DMS153 treated with DMSO at 0.1 percent for 48 hours (cell line): Measurements from ENCODE around the gene CD79B.

Source experiments
- DNase-seq: peaks from one replicate; lab custom pipeline; 2025; ENCODE audit not compliant: unreplicated experiment; lab: John Stamatoyannopoulos, UW

Gene CD79B

DNA sequence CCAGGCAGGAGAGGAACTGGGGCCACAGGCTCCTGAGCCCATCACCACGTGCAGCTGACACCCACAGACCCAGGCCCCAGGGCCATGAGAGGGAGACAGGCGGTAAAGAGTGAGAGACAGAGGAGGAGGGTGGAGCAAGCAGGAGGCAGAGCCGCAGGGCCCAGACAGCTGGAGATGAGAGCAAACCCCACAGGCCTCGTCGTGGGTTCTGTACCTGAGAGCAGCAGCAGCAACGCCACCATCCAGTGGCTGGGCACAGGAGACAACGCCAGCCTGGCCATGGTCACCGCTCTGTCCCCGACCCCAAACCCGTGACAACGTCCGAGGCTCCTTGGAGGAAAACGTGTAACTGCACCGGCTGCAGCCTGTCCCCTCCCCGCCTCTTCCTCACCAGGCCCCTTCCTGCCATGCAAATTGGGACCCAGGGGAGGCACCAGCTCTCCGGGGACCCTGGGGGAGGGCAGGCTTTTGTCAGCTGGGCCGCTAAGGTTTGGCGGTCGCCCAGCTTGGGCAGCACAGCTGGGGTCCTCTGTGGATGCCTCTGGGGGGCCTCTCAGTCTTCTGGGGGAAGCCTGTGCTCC, at the start of gene CD79B:
CD79B (minus strand) TSS at position 351 of the 581 bp plus-strand sequence; CDS start at position 281, 70 bp downstream.
- DNase-seq, result no peak

DNA sequence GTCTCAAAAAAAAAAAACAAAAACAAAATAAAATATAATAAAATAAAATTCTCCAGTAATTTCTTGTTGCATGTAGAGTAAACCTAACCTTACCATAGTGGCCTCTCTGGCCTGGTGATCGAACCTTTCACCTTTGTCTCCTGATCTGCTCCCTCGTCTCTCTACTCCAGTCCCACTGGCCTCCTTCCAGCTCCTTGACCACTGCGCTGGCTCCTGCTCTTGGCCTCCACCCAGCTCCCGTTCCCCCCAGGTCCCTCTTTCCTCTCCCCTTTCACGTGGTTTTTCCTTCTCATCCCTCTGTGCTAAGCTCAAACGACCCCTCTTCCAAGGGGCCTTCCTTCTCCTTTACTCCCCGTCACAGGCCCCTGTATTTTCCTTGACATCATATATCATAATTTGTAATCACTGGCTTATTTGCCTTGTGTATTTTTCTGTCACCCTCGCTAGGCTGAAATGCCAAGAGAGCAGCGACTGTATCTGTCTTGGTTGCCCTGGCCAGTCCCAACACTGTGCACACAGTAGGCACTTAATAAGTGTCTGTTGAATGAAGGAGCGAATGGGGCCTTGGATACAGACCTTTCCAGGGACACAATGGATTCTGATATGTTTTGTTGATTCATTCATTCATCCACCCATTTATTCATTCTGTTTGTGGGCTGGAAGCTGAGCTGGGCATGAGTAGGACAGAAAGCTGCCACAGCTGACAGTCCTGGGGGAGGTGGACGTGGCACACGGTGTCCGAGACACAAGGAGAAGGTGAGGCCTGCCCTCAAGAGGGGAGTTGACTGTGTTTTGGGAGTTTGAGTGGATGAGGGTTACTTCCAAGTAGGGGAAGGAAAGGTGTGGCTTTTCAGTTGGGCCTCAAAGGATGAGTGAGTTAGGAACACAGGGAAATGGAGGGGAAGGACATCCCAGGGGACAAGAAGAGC, 46.4 kb upstream of the CD79B start:
- no peak for DNase-seq

DNA sequence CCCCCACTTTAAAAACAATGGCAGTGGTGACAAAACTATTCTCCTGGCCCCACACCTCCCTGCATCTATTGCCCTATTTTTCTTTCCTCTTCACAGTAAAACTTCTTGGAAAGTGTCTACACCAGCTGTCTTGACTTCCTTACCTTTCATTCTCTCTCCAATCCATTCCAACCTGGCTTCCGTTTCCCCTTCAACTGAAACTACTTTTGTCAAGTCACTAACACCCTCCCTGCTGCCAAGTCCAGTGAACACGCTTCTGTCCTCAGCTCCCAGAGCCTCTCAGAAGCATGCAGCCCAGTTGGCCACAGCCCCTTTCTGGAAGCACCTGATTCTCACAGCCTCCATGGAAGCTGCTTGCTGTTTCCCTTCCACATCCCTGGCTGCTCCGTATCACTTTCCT, 44.6 kb upstream of the CD79B start:
- DNase-seq, result no peak

DNA sequence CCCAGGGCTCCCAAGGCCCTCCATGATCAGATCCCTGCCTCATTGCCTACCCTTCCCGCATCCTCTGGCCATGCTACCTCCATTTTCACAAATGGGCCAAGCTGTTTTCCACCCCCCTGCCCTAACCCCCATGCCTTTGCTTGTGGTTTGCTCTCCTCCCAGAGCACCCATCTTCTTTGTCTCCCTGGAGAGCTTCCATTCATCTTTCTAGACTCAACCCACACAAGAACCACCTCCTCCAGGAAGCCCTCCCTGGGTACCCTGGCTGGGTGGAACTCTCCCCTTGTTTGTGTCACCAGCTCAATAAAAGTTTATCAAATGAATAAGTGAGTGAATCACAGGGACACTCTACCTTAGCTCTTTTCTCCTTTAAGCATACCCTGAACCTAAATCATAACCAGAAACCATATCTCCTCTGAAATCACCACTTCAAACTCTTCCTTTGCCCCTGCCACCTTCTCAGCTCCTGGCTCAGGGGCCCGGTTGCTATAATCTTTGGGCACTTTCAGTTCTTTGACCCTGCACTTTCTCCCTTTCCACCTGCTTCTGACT, 43.5 kb upstream of the CD79B start:
- no peak for DNase-seq

DNA sequence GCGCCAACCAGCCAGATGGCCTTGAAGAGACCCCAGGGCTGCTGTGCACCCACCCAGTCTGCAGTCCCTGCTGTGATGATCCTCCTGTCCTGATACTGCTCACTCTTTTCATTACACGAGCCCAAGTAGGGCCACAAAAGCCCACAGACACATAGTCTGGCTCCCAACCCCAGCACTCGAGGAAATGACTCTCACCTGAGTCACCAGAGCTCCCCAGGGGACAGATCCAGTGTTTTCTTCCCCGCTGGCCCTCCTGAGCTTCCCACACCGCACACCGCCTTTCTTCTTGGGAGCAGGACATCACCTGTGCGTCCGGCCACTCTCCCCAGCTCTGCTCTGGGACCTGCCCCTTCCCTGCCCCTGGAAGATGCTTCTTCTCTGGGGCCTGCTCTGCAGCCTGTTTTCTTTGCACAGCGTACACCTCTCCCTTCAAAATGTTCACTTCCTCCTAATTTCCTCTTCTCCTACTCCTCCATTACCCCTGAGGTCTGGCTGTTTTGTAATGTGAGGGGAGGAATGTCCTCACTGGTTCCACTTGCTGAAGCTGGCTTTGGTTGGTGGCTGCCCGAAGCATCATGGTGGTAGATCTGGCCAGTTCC, 42.6 kb upstream of the CD79B start:
- DNase-seq, result no peak

DNA sequence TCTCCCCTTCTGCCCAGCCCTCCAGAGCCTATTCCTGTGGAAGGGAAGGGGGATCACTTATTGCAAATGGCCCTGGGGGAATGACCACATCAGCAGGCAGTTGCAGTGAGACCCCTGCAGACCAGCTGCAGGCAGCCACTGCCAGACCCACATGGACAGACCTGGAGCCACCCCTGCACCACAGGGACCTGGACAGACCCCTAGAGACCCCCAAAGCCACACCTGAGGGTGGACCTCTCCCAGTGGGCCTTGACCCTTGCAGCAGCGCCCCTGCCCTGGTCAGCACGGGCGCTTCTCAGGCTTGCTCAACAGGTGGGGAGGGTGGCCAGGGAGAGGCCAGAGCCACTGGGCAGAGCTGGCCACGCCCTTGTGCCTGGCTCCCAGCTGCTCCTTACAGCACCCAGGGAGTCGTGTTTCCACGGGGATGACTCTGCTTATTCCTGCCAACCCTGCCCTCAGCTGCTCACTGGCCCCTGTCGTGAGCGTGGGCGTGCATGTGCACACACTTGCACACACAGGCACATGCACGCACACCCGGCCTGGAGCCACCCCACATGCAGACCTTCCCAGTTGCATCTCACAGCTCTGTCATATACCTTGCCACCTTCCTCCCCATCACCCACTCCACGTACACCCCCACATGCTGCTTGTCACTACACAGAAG, 41.9 kb upstream of the CD79B start:
- peak; percentile 2 for DNase-seq

DNA sequence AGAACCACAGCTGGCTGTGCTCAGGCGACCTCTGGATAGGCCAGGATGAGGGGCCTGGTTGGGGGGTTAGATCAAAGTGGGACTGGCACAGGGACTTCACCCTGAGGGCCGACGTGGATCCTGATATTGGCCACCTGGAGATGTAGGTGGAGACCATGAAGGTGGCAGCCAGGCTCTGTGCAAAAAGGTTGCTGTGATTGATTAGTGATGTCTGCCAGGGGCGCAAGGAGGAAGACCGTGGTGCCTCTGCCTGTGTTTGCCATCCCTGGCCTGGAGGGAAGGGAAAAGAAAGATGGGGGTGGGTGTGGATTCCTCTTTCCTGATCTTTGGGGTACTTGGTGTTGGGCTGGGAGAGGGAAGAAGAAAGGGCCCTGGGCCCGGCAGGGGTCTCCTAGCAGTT, 41.1 kb upstream of the CD79B start:
- no peak for DNase-seq

DNA sequence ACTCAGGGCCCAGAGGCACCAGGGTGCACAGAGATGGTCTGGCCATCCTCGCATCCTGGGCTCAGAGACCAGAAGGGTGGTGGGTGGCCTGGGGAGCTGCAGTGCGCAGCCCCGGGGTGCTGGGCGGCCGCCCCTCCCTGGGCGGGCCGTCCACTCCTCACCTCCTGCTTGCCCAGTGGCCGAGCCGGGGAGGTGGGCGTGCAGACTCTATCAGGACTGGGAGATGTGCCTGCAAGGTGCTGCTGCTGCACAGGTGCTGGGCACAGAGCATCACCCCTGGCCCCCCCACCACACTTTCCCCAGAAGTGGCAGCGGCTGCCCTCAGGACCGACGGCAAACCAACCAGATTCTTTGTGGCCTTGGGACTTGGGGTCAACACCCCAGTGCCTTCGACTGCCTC, 40.7 kb upstream of the CD79B start, which contains the start of gene SCN4A:
SCN4A (minus strand) TSS at position 123 of the 400 bp plus-strand sequence; CDS start at position 46, 77 bp downstream.
- DNase-seq, result no peak

DNA sequence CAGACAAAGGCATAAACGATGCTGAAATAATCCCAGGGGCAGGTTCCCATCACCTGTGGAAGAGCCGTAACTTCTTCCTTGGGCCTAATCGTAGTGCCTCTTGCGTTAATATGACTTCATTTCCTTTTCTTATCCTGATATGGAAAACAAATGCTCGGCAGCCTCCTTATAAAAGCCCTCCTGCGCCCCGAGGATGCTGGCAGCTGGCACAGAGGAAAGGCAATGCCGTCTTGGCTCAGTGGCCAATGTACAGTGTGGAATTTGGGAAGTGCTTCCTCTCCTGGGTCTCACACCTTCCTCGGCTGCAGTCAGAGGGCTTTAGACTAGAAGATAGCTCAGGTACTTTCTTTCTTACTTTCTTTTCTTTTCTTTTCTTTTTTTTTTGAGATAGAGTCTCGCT, 37.1 kb upstream of the CD79B start:
- DNase-seq, result no peak

DNA sequence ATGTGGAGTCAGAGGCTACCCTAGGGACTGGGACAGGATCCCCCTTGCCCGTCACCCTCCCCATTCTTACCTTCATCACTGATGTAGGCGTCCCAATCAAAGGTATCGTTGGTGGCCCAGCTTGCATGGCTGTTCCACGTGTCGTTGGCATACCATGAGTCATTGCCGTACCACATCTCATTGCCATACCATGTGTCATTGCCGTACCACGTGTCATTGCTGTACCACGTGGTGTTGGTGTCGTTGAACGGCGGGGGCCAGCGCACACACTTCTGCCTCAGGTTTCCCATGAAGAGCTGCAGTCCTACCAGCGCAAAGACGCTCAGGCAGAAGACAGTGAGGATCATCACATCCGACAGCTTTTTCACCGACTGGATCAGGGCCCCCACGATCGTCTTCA, 35.8 kb upstream of the CD79B start:
- DNase-seq, result no peak

DNA sequence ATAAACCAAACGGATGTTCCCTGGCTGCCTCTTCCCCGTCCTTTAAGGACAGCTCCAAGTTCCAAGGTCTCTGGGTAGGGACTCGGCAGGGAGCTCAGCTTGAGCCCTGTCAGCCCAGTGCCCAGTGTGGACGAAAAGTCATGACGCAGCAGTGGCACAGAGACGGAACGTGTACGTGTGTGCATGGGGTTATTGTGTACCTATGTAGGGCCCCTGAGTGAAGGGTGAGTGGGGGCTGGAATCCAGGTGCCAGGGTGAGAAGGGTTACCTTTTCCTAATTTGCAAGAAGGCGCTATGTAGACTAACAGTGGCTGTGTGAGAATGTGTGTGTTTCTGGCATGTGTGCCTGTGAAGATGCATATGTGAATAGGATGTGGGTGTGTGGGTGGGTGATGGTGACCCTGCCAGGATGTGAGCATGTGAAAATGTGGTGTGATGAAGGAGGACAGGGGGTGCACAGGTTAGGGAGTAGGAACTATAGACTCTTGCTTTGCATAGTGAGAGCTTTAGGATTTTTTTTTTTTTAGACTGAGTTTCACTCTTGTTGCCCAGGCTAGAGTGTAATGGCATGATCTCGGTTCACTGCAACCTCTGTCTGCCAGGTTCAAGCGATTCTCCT, 34.6 kb upstream of the CD79B start:
- no peak for DNase-seq

DNA sequence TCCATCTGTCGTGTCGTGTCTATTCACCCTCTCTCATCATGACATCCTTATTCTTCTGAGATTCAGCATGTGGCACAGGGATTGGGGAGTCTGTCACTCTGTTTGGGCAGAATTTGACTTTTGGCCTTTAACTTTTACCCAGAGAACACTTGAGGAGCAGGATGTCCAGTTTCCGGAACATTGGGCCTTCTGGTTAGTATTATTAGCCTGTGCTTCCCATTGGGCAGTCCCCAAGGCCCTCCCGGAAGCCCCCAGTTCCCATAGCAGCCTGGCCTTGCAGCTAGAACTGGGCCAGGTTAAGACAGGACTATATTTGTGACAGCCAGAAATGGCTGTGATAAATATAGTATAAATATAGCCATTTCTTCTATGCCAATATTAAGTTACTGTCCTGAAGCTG, 31.0 kb upstream of the CD79B start:
- no peak for DNase-seq

DNA sequence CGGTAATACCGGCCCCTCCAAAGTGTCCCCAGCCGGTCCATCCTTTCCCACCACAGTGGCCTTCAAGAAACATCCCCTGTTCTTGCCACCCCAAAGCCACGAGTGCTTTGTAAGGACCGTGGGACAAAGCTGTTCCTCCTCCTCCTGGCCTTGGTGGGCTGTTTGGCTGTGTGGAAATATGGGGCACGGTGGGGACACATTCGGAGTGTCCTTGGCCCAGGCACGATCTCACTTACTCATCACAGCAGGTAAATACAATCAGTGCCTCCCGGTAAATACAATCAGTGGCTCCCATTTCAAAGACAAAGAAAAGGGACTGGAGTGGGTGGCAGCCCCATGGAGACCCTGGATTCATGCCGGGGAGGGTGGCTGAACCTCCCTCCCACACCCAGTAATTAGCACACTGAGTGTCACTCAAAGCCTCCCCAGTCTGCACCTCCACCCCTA, 30.2 kb upstream of the CD79B start:
- no peak for DNase-seq

DNA sequence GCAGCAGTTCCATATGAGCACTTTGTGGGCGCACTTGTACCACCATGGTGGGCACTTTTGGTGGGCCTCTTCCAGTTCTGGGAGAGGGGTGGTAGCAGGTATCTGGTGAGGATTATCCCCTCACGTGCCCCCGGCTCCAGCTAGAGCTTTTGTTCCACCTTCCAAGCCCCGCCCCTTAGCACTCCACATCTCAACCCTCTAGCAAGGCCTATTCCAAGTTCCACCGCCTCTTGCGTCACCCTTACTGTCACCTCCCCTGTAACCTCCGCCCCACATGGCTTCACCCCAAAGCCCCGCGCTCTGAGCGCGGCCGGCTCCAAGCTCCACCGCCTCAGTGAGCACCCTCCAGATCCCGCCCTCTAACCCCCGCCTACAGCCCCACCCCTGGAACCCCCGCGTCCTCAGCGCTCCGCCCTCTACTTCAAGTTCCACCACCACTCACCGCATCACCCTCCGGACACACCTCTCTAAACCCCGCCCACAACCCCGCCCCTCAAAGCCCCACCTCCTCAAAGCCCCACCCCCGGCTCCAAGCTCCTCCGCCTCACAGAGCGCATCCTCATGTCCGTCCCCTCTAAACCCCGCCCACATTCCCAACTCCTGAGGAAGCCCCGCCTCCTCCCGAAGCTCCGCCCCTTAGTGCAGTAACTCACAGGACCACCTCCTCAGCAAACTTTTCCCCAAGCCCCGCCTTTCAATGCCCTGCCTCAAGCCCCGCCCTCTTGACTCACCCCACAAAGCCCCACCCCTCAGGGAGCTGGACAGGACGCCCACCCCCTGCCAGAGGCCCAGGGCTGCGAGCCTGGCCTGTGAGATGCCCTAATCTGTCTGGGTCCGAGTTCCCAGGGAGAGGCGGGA, 29.5 kb upstream of the CD79B start:
- DNase-seq, result no peak

DNA sequence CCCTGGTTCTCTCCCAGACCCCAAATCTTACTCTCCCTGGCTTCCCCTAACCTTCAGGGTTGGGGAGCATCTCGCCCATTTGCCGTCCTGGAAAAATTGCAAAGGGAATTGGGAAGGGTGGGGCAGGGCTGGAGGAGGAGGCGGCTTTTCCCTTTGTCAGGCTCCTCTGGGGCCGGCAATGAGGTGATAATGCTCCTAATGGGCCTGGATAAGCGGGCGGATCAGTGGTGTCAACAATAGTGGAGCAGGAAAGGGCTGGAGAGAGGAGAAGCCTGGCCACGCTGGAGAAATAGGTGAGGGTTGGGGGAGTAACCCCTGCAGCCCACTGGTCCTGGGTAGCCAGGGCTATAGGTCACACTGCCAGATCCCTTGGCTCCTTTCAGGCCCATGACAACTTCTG, 28.3 kb upstream of the CD79B start:
- DNase-seq, result no peak

DNA sequence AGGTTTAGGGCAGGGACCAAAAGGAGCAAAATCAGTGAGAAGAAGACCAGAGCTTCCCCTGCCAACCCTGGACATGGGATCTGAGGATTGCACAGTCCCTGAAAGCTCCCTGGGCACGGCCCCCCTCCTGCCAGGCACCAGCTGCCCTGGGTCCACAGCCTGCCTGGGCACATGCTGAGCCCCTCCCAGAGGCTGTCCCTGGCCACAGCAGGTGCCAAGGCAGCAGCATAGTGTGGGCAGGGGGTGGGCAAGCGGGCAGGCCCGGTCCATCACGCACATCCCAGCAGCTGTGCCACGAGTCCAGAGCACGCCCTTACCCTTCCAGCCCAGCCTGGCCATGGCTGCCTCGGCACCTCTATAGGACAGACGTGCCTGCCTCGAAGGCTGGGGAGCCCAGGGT, 27.9 kb upstream of the CD79B start:
- no peak for DNase-seq

DNA sequence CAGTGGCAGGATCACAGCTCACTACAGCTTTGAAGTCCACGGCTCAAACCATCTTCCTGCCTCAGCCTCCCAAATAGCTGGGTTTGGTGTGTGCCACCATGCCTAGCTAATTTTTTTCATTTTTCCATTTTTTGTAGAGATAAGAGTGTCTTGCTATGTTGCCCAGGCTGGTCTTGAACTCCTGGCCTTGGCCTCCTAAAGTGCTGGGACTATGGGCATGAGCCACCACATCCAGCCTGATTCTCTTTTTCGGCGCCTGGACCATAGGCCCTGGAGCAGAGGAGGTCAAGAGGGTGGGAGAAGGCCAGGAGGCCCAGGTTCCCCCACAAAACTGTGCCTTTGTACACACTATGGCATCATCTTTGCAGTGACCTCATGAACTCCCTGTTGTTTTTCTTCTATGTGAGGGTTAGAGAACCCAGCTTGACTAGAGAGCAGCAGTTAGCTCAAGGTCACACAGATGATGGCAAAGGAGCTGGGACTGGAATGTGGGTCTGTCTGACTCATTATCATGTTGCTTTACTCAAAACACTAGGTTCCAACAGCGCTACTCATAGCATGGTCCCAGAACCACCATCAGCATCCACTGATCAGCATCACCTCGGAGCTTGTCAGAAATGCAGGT, 24.3 kb upstream of the CD79B start:
- no peak for DNase-seq

DNA sequence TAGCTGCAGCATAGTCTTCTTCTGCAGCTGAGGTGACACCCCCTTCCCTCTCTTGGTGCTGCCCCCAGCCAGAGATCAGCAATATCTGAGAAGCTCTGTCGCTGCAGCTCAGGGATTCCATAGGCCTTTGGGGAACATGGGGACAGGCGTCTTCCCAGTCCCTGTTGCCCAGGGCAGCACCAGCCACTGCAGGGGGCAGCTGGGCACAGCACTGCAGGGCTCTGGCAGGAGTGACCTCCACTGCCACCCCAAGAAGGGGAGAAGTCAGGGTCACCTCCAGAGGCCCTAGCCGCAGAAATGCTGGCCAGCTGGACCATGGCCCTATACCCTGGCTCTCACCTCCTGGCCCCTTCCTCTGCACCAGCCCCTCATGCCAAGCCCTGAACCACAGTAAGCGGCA, 23.7 kb upstream of the CD79B start:
- DNase-seq, result no peak

DNA sequence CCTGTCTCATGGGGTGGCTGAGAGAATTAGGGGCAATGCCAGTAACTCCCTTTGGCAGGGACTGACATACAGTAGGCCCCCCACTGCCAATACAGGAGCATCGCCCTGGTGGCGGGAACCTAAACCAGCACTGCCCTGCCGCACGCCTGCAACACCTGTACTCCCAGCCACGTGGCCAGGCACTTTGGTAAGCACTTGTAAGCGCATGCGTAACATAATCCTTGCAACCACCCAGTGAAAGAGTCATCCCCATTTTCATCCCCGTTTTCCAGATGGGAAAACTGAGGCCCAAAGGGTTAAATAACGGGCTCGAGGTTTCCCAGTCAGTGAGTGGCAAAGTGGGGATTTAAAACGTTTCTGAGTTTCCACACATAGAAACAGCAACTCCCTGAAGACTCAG, 23.1 kb upstream of the CD79B start:
- no peak for DNase-seq
